HepG2 (cell line): ENCODE measurements around the gene FKBP8. TPM values are rescaled to one million over a fixed set of nuclear protein-coding genes. Genes with fewer than 3 reads are reported as not detected.

Experiments
- ATF3 ChIP-seq: sonication (generic); formaldehyde crosslinking; IDR thresholded peaks from 2 replicates; pipeline ENCODE4 v1.4.0; 2020; ENCODE audit warnings: missing genetic modification reagents
- ATF6 ChIP-seq: sonication (generic); formaldehyde crosslinking; conservative IDR thresholded peaks from 2 replicates; pipeline ENCODE4 v1.4.0; 2020; ENCODE audit warnings: missing genetic modification reagents
- ATM ChIP-seq: fragments of 450-650 bp; IDR thresholded peaks from 2 replicates; pipeline ENCODE4 v1.7.1; 2017; ENCODE audit warnings: mild to moderate bottlenecking, borderline replicate concordance
- CREB1 ChIP-seq, 2 experiments: fragments of 450-650 bp in 1 of 2; IDR thresholded peaks; 2 replicates each; pipeline ENCODE4 v1.6.1; 2016 to 2017; ENCODE audit warnings: control low read depth in 1 of 2, mild to moderate bottlenecking in 1 of 2, missing compliant biosample characterization in 1 of 2, missing genetic modification characterization in 1 of 2
- FOXA3 ChIP-seq: IDR thresholded peaks from 2 replicates; pipeline ENCODE4 v1.6.1; 2016; ENCODE audit warnings: missing genetic modification reagents, missing compliant biosample characterization
- HDAC1 ChIP-seq: sonication (generic); formaldehyde crosslinking; IDR thresholded peaks from 2 replicates; pipeline ENCODE4 v1.5.1; 2020; ENCODE audit warnings: mild to moderate bottlenecking, missing genetic modification reagents
- KDM6A ChIP-seq: IDR thresholded peaks from 2 replicates; pipeline ENCODE4 v1.6.1; 2016; ENCODE audit warnings: low read depth
- NRL ChIP-seq: sonication (generic); formaldehyde crosslinking; IDR thresholded peaks from 2 replicates; pipeline ENCODE4 v1.5.0; 2020; ENCODE audit warnings: missing genetic modification reagents, mild to moderate bottlenecking, moderate library complexity, borderline replicate concordance
- PHF21A ChIP-seq: sonication (generic); formaldehyde crosslinking; IDR thresholded peaks from 2 replicates; pipeline ENCODE4 v1.5.0; 2020; ENCODE audit warnings: mild to moderate bottlenecking, missing genetic modification reagents
- SAFB2 ChIP-seq: sonication (generic); formaldehyde crosslinking; IDR thresholded peaks from 2 replicates; pipeline ENCODE4 v1.5.1; 2020; ENCODE audit warnings: missing genetic modification reagents, low read depth, mild to moderate bottlenecking, borderline replicate concordance
- ZBTB38 ChIP-seq: sonication (generic); formaldehyde crosslinking; IDR thresholded peaks from 2 replicates; pipeline ENCODE4 v1.5.1; 2020; ENCODE audit warnings: mild to moderate bottlenecking, missing genetic modification reagents
- ZBTB8A ChIP-seq: sonication (generic); formaldehyde crosslinking; IDR thresholded peaks from 2 replicates; pipeline ENCODE4 v1.4.0; 2020; ENCODE audit warnings: mild to moderate bottlenecking, low read depth, missing genetic modification reagents, borderline replicate concordance
- ZFY ChIP-seq: sonication (generic); formaldehyde crosslinking; IDR thresholded peaks from 2 replicates; pipeline ENCODE4 v1.4.0; 2020; ENCODE audit warnings: missing genetic modification reagents
- ZNF879 ChIP-seq: sonication (generic); formaldehyde crosslinking; IDR thresholded peaks from 2 replicates; pipeline ENCODE4 v1.8.1; 2023; ENCODE audit warnings: missing genetic modification reagents
- polyA plus RNA-seq, 8 experiments: library from polyadenylated mRNA; depleted of rRNA in 3 of 8; stranded (reverse) in 7 of 8; unstranded in 1 of 8; fragments of >200 nt; fragmentation: Illumina TruSeq in 4 of 8; extraction: Trizol in 4 of 8; gene quantifications; 2 replicates each; pipeline versions ENCODE4 v1.2.1 to v1.2.3, GENCODE V29; 2011 to 2016; ENCODE audit warnings: low read depth in 4 of 8, missing spikeins in 1 of 8, mixed read lengths in 1 of 8; ENCODE audit not compliant: insufficient read depth in 1 of 8
- total RNA-seq, 5 experiments: library from RNA; depleted of rRNA; stranded (reverse); fragments of >200 nt; fragmentation: Illumina TruSeq; extraction: Trizol; gene quantifications; 2 replicates each; pipeline ENCODE4 v1.2.3, GENCODE V29; 2016; ENCODE audit warnings: low read depth in 1 of 5
- TF ChIP-seq, protein P1 (sequence below): sonication (generic); formaldehyde crosslinking; conservative IDR thresholded peaks from 2 replicates; pipeline ENCODE4 v1.8.0; 2022; ENCODE audit warnings: missing genetic modification reagents
- TF ChIP-seq, protein P2 (sequence below): sonication (generic); formaldehyde crosslinking; IDR thresholded peaks from 2 replicates; pipeline ENCODE4 v1.4.0; 2020; ENCODE audit warnings: mild to moderate bottlenecking, missing genetic modification reagents
- TF ChIP-seq, protein P3 (sequence below): sonication (generic); formaldehyde crosslinking; IDR thresholded peaks from 2 replicates; pipeline ENCODE4 v1.5.0; 2020; ENCODE audit warnings: mild to moderate bottlenecking, missing genetic modification reagents
- TF ChIP-seq, protein P4 (sequence below): sonication (generic); formaldehyde crosslinking; IDR thresholded peaks from 2 replicates; pipeline ENCODE4 v1.4.0; 2020; ENCODE audit warnings: mild to moderate bottlenecking, missing genetic modification reagents
- TF ChIP-seq, protein P5 (sequence below): conservative IDR thresholded peaks from 2 replicates; pipeline ENCODE4 v1.6.1; 2018; ENCODE audit warnings: missing genetic modification reagents

The FKBP8 gene
- total and polyA plus RNA-seq, 2 of the 13 experiments (the other 11 are each of a cell fraction or from before 2014, with no cell fraction given), result 81.7 to 93.9 TPM

GRCh38 chr19:18587962-18588610 lies 44.7 kb upstream of the FKBP8 start (continued):
- no peak for TF ChIP-seq ATF6 (CRISPR knock-in tag)
- TF ChIP-seq SAFB2 (CRISPR knock-in tag), result no peak
- TF ChIP-seq PHF21A, result no peak
- TF ChIP-seq CREB1 (IDR thresholded peaks at IDR 0.05), result no peak
- TF ChIP-seq CREB1 (CRISPR knock-in tag; IDR thresholded peaks at IDR 0.05), result no peak
- no peak for TF ChIP-seq ATF3 (CRISPR knock-in tag)
- TF ChIP-seq NRL (CRISPR knock-in tag), result no peak
- TF ChIP-seq, protein P1, sequence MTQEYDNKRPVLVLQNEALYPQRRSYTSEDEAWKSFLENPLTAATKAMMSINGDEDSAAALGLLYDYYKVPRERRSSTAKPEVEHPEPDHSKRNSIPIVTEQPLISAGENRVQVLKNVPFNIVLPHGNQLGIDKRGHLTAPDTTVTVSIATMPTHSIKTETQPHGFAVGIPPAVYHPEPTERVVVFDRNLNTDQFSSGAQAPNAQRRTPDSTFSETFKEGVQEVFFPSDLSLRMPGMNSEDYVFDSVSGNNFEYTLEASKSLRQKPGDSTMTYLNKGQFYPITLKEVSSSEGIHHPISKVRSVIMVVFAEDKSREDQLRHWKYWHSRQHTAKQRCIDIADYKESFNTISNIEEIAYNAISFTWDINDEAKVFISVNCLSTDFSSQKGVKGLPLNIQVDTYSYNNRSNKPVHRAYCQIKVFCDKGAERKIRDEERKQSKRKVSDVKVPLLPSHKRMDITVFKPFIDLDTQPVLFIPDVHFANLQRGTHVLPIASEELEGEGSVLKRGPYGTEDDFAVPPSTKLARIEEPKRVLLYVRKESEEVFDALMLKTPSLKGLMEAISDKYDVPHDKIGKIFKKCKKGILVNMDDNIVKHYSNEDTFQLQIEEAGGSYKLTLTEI, result no peak
- TF ChIP-seq ZBTB38 (CRISPR knock-in tag), result no peak
- no peak for TF ChIP-seq KDM6A (CRISPR knock-in tag)
- no peak for TF ChIP-seq HDAC1 (CRISPR knock-in tag)
- TF ChIP-seq ZFY (CRISPR knock-in tag), result no peak
- TF ChIP-seq, protein P2, sequence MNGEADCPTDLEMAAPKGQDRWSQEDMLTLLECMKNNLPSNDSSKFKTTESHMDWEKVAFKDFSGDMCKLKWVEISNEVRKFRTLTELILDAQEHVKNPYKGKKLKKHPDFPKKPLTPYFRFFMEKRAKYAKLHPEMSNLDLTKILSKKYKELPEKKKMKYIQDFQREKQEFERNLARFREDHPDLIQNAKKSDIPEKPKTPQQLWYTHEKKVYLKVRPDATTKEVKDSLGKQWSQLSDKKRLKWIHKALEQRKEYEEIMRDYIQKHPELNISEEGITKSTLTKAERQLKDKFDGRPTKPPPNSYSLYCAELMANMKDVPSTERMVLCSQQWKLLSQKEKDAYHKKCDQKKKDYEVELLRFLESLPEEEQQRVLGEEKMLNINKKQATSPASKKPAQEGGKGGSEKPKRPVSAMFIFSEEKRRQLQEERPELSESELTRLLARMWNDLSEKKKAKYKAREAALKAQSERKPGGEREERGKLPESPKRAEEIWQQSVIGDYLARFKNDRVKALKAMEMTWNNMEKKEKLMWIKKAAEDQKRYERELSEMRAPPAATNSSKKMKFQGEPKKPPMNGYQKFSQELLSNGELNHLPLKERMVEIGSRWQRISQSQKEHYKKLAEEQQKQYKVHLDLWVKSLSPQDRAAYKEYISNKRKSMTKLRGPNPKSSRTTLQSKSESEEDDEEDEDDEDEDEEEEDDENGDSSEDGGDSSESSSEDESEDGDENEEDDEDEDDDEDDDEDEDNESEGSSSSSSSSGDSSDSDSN, result no peak
- no peak for TF ChIP-seq ZBTB8A (CRISPR knock-in tag)
- no peak for TF ChIP-seq ATM
- TF ChIP-seq, protein P3, sequence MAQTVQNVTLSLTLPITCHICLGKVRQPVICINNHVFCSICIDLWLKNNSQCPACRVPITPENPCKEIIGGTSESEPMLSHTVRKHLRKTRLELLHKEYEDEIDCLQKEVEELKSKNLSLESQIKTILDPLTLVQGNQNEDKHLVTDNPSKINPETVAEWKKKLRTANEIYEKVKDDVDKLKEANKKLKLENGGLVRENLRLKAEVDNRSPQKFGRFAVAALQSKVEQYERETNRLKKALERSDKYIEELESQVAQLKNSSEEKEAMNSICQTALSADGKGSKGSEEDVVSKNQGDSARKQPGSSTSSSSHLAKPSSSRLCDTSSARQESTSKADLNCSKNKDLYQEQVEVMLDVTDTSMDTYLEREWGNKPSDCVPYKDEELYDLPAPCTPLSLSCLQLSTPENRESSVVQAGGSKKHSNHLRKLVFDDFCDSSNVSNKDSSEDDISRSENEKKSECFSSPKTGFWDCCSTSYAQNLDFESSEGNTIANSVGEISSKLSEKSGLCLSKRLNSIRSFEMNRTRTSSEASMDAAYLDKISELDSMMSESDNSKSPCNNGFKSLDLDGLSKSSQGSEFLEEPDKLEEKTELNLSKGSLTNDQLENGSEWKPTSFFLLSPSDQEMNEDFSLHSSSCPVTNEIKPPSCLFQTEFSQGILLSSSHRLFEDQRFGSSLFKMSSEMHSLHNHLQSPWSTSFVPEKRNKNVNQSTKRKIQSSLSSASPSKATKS (CRISPR knock-in tag), result 0 out of 2 replicates have a peak, but pooled peaks have one; percentile 34
- TF ChIP-seq, protein P4, sequence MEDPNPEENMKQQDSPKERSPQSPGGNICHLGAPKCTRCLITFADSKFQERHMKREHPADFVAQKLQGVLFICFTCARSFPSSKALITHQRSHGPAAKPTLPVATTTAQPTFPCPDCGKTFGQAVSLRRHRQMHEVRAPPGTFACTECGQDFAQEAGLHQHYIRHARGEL (CRISPR knock-in tag), result no peak
- TF ChIP-seq FOXA3, result 0 out of 2 replicates have a peak, but pooled peaks have one; percentile 17
- TF ChIP-seq, protein P5, sequence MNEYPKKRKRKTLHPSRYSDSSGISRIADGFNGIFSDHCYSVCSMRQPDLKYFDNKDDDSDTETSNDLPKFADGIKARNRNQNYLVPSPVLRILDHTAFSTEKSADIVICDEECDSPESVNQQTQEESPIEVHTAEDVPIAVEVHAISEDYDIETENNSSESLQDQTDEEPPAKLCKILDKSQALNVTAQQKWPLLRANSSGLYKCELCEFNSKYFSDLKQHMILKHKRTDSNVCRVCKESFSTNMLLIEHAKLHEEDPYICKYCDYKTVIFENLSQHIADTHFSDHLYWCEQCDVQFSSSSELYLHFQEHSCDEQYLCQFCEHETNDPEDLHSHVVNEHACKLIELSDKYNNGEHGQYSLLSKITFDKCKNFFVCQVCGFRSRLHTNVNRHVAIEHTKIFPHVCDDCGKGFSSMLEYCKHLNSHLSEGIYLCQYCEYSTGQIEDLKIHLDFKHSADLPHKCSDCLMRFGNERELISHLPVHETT (CRISPR knock-in tag), result no peak
- TF ChIP-seq ZNF879 (CRISPR knock-in tag), result 0 out of 2 replicates have a peak, but pooled peaks have one; percentile 29
